ENCODE results near the gene DBX2.
"Not testable (repeated sequence)": the region's sequence is repeated elsewhere in the genome, so short reads cannot be mapped to it uniquely, and the experiment has no call there.

Gene DBX2

GRCh38 chr12:45050751-45051571 is at the start of gene DBX2:
Gene DBX2 (minus strand): TSS chr12:45051099. CDS start chr12:45050927, 172 bp downstream.
- DNase-seq (ENCODE audit: low read depth in 2 of 3, low spot score in 1 of 3) = no peak

GRCh38 chr12:45098766-45099165 is 47.9 kb upstream of the DBX2 start:
- DNase-seq (ENCODE audit: low read depth in 2 of 3, low spot score in 1 of 3) = no peak

- not testable (repeated sequence) for DNase-seq (ENCODE audit: low read depth in 2 of 3, low spot score in 1 of 3)
Observed at GRCh38 chr12:45095417-45095816, 44.5 kb upstream of the DBX2 start.

- DNase-seq (ENCODE audit: low read depth in 2 of 3, low spot score in 1 of 3) = no peak
Observed at GRCh38 chr12:45093051-45093450, 42.2 kb upstream of the DBX2 start.

- DNase-seq (ENCODE audit: low read depth in 2 of 3, low spot score in 1 of 3) = no peak
Observed at GRCh38 chr12:45089411-45090075, 38.6 kb upstream of the DBX2 start.

GRCh38 chr12:45088608-45089007 is 37.7 kb upstream of the DBX2 start:
- DNase-seq (ENCODE audit: low read depth in 2 of 3, low spot score in 1 of 3) = no peak

- not testable (repeated sequence) for DNase-seq (ENCODE audit: low read depth in 2 of 3, low spot score in 1 of 3)
Observed at GRCh38 chr12:45084248-45084647, 33.3 kb upstream of the DBX2 start.

- no peak for DNase-seq (ENCODE audit: low read depth in 2 of 3, low spot score in 1 of 3)
Observed at GRCh38 chr12:45077251-45077650, 26.4 kb upstream of the DBX2 start.

GRCh38 chr12:45076417-45077026 is 25.6 kb upstream of the DBX2 start:
- DNase-seq (ENCODE audit: low read depth in 2 of 3, low spot score in 1 of 3) = no peak

GRCh38 chr12:45075587-45076282 is 24.8 kb upstream of the DBX2 start:
- DNase-seq (ENCODE audit: low read depth in 2 of 3, low spot score in 1 of 3) = no peak

GRCh38 chr12:45065125-45065626 is 14.3 kb upstream of the DBX2 start:
- no peak for DNase-seq (ENCODE audit: low read depth in 2 of 3, low spot score in 1 of 3)

- no peak for DNase-seq (ENCODE audit: low read depth in 2 of 3, low spot score in 1 of 3)
Observed at GRCh38 chr12:45060976-45061375, 10.1 kb upstream of the DBX2 start.

- no peak for DNase-seq (ENCODE audit: low read depth in 2 of 3, low spot score in 1 of 3)
Observed at GRCh38 chr12:45051572-45052125, 750 bp upstream of the DBX2 start.

- DNase-seq (ENCODE audit: low read depth in 2 of 3, low spot score in 1 of 3) = no peak
Observed at GRCh38 chr12:45049912-45050750, 768 bp downstream of the DBX2 start.

GRCh38 chr12:45042599-45042998 is 8.3 kb downstream of the DBX2 start:
- no peak for DNase-seq (ENCODE audit: low read depth in 2 of 3, low spot score in 1 of 3)

GRCh38 chr12:45040977-45041376 is 9.9 kb downstream of the DBX2 start:
- no peak for DNase-seq (ENCODE audit: low read depth in 2 of 3, low spot score in 1 of 3)

- no peak for DNase-seq (ENCODE audit: low read depth in 2 of 3, low spot score in 1 of 3)
Observed at GRCh38 chr12:45039757-45040156, 11.1 kb downstream of the DBX2 start.

GRCh38 chr12:45034861-45035265 is 16.0 kb downstream of the DBX2 start:
- no peak for DNase-seq (ENCODE audit: low read depth in 2 of 3, low spot score in 1 of 3)

GRCh38 chr12:45017916-45018315 is 33.0 kb downstream of the DBX2 start:
- DNase-seq (ENCODE audit: low read depth in 2 of 3, low spot score in 1 of 3) = no peak

GRCh38 chr12:45014396-45014795 is 36.5 kb downstream of the DBX2 start:
- no peak for DNase-seq (ENCODE audit: low read depth in 2 of 3, low spot score in 1 of 3)

All from stimulated activated CD4-positive, alpha-beta T cell treated with anti-CD3 and anti-CD28 coated beads, Interleukin-12 subunit alpha, Interleukin-12 subunit beta, amount 100 ng/mL, for 48 hours (primary cell).